ENCODE data around the gene GRID2. TPM values are rescaled to one million over a fixed set of nuclear protein-coding genes. Genes with fewer than 3 reads are reported as not detected.

GRID2 gene
- total and polyA plus RNA-seq, 2 of the 4 experiments (the other 2 are of a cell fraction) = under 0.01 TPM; not detected in 1

GRCh38 chr4:92551616-92552015 lies 247.8 kb downstream of the GRID2 start:
- Histone ChIP-seq H3K9me1 (ENCODE audit: insufficient read depth, low read length) (no peaks in the 10 kb centered on the region), H4K20me1 (ENCODE audit: insufficient read depth, low read length) (no peaks in the 10 kb centered on the region), H4K91ac (ENCODE audit: insufficient read depth, low read depth, low read length) (no peak overlapping the region), H3K23ac (ENCODE audit: low read depth, low read length) (no peak overlapping the region), H2BK20ac (ENCODE audit: low read depth, low read length) (no peak overlapping the region), H3K56ac (ENCODE audit: extremely low read depth, insufficient read depth, low read length) (no peak overlapping the region), H2AFZ (replicated peaks; ENCODE audit: low read length, poor library complexity) (no peak overlapping the region), H2BK120ac (ENCODE audit: low read depth, low read length) (no peak overlapping the region), H2AK5ac (ENCODE audit: low read depth, low read length) (no peak overlapping the region), H3K9ac (ENCODE audit: low read depth, low read length) (no peak overlapping the region), H2AK9ac (replicated peaks; ENCODE audit: low read depth, low read length, poor library complexity) (no peak overlapping the region), H3K9me3 (ENCODE audit: control insufficient read depth, insufficient read depth, low read length) (no peaks in the 10 kb centered on the region), H3K79me1 (ENCODE audit: low read depth in 1 of 2, low read length in 2 of 2) (no peaks in the 10 kb centered on the region), H3K4me3 (ENCODE audit: insufficient read depth, low read depth, low read length) (no peak overlapping the region), H3K4me1 (ENCODE audit: control insufficient read depth, insufficient read depth, low read length) (no peaks in the 10 kb centered on the region), H3K36me3 (ENCODE audit: control insufficient read depth, insufficient read depth, low read length) (no peaks in the 10 kb centered on the region), H2BK5ac (ENCODE audit: low read depth, low read length, poor library complexity, severe bottlenecking) (no peak overlapping the region), H3K27ac (ENCODE audit: insufficient read depth, low read length) (no peak overlapping the region), H3K4me2 (ENCODE audit: low read depth, low read length) (no peak overlapping the region), H3K18ac (ENCODE audit: low read depth, low read length) (no peak overlapping the region), H2BK15ac (ENCODE audit: low read depth, low read length) (no peak overlapping the region), H3K4ac (ENCODE audit: low read depth, low read length) (no peak overlapping the region), H4K8ac (ENCODE audit: low read depth in 2 of 2, low read length in 2 of 2) (no peak overlapping the region), H3K14ac (replicated peaks; ENCODE audit: low read depth, low read length) (no peak overlapping the region), H4K5ac (ENCODE audit: low read depth, low read length) (no peak overlapping the region), H3K27me3 (ENCODE audit: control insufficient read depth, insufficient read depth, low read length) (no peaks in the 10 kb centered on the region)
- in situ Hi-C loops (cut with MboI; ENCODE audit: low sequenced_read_pairs) = no loop called here
- intact Hi-C loops (cut with micrococcal nuclease) = no loop called here
- dilution Hi-C loops (cut with HindIII; ENCODE audit: low sequenced_read_pairs, unreplicated experiment) = no loop called here
- WGBS, 2 experiments (ENCODE audit: extremely low coverage in 2 of 2, insufficient read length in 1 of 2) = no CpG with 5 or more reads among the region's 1 CpG
- no TSS peak for BruUV-seq (replicated peaks)
- CTCF ChIA-PET = no interaction called here
- POLR2A ChIA-PET (ENCODE audit: unreplicated experiment) = no interaction called here
- TF ChIP-seq MAZ (IDR thresholded peaks at IDR 0.05; ENCODE audit: borderline replicate concordance, low read depth, low read length) (no peak), MAFK (IDR thresholded peaks at IDR 0.05; ENCODE audit: low read depth, low read length) (no peak), NFE2L2 (IDR thresholded peaks at IDR 0.05; ENCODE audit: low read depth, low read length) (no peak), POLR2A (IDR thresholded peaks at IDR 0.05; ENCODE audit: low read depth, low read length) (no peak), RFX5 (IDR thresholded peaks at IDR 0.05; ENCODE audit: low read depth, low read length) (no peak), RCOR1 (IDR thresholded peaks at IDR 0.05; ENCODE audit: insufficient replicate concordance, low read length) (no peak), BHLHE40 (IDR thresholded peaks at IDR 0.05; ENCODE audit: low read depth, low read length) (no peak)
- ATAC-seq (ENCODE audit: low read depth) (no peak), DNase-seq (no peak)
